Measurements from ENCODE around the gene PPFIA2. TPM values are rescaled to one million over a fixed set of nuclear protein-coding genes. Genes with fewer than 3 reads are reported as not detected.

The PPFIA2 gene
- total RNA-seq, 1 donor from 2014 or later = not detected

GRCh38 chr12:81359736-81360135 is 399.4 kb downstream of the PPFIA2 start:
- no peak for DNase-seq (ENCODE audit: low read depth)
- H3K4me3 ChIP-seq (ENCODE audit: low read depth, low read length) = no peak overlapping the region
- no peak for TF ChIP-seq CTCF (IDR thresholded peaks at IDR 0.05; ENCODE audit: insufficient read depth, low read length, poor library complexity, severe bottlenecking)
- no peaks in the 10 kb centered on the region for H3K36me3 ChIP-seq (ENCODE audit: control insufficient read depth, insufficient read depth, low read length)
- no peaks in the 10 kb centered on the region for H3K27me3 ChIP-seq (ENCODE audit: control insufficient read depth, insufficient read depth, low read length)

GRCh38 chr12:81354327-81354932 is 404.7 kb downstream of the PPFIA2 start:
- DNase-seq (ENCODE audit: low read depth) = no peak
- Histone ChIP-seq H3K4me3 (ENCODE audit: low read depth, low read length) (no peak overlapping the region), H3K36me3 (ENCODE audit: control insufficient read depth, insufficient read depth, low read length) (no peaks in the 10 kb centered on the region), H3K27me3 (ENCODE audit: control insufficient read depth, insufficient read depth, low read length) (no peaks in the 10 kb centered on the region)
- TF ChIP-seq CTCF (IDR thresholded peaks at IDR 0.05; ENCODE audit: insufficient read depth, low read length, poor library complexity, severe bottlenecking) = no peak

- H3K36me3 ChIP-seq (ENCODE audit: control insufficient read depth, insufficient read depth, low read length) = no peaks in the 10 kb centered on the region
- TF ChIP-seq CTCF (IDR thresholded peaks at IDR 0.05; ENCODE audit: insufficient read depth, low read length, poor library complexity, severe bottlenecking) = no peak
- H3K27me3 ChIP-seq (ENCODE audit: control insufficient read depth, insufficient read depth, low read length) = no peaks in the 10 kb centered on the region
- no peak for DNase-seq (ENCODE audit: low read depth)
- H3K4me3 ChIP-seq (ENCODE audit: low read depth, low read length) = no peak overlapping the region
Measured at GRCh38 chr12:81350309-81350708, 408.8 kb downstream of the PPFIA2 start.

- no peak for DNase-seq (ENCODE audit: low read depth)
- TF ChIP-seq CTCF (IDR thresholded peaks at IDR 0.05; ENCODE audit: insufficient read depth, low read length, poor library complexity, severe bottlenecking) = no peak
- H3K4me3 ChIP-seq (ENCODE audit: low read depth, low read length) = no peak overlapping the region
- H3K36me3 ChIP-seq (ENCODE audit: control insufficient read depth, insufficient read depth, low read length) = no peaks in the 10 kb centered on the region
- H3K27me3 ChIP-seq (ENCODE audit: control insufficient read depth, insufficient read depth, low read length) = no peaks in the 10 kb centered on the region
Measured at GRCh38 chr12:81347404-81347803, 411.7 kb downstream of the PPFIA2 start.

- no peaks in the 10 kb centered on the region for H3K36me3 ChIP-seq (ENCODE audit: control insufficient read depth, insufficient read depth, low read length)
- DNase-seq (ENCODE audit: low read depth) = no peak
- H3K27me3 ChIP-seq (ENCODE audit: control insufficient read depth, insufficient read depth, low read length) = no peaks in the 10 kb centered on the region
- TF ChIP-seq CTCF (IDR thresholded peaks at IDR 0.05; ENCODE audit: insufficient read depth, low read length, poor library complexity, severe bottlenecking) = no peak
- no peak overlapping the region for H3K4me3 ChIP-seq (ENCODE audit: low read depth, low read length)
Measured at GRCh38 chr12:81340910-81341309, 418.2 kb downstream of the PPFIA2 start.

GRCh38 chr12:81339071-81339470 is 420.1 kb downstream of the PPFIA2 start:
- Histone ChIP-seq H3K36me3 (ENCODE audit: control insufficient read depth, insufficient read depth, low read length) (no peaks in the 10 kb centered on the region), H3K27me3 (ENCODE audit: control insufficient read depth, insufficient read depth, low read length) (no peaks in the 10 kb centered on the region), H3K4me3 (ENCODE audit: low read depth, low read length) (no peak overlapping the region)
- no peak for TF ChIP-seq CTCF (IDR thresholded peaks at IDR 0.05; ENCODE audit: insufficient read depth, low read length, poor library complexity, severe bottlenecking)
- no peak for DNase-seq (ENCODE audit: low read depth)

Measured in kidney epithelial cell (primary cell).